ENCODE measurements around the gene CLDN3. TPM values are rescaled to one million over a fixed set of nuclear protein-coding genes. Genes with fewer than 3 reads are reported as not detected.
"Not testable (repeated sequence)": the region's sequence is repeated elsewhere in the genome, so short reads cannot be mapped to it uniquely, and the experiment has no call there.

Gene CLDN3, protein sequence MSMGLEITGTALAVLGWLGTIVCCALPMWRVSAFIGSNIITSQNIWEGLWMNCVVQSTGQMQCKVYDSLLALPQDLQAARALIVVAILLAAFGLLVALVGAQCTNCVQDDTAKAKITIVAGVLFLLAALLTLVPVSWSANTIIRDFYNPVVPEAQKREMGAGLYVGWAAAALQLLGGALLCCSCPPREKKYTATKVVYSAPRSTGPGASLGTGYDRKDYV
- total RNA-seq (2014; rRNA removed; shearing (Covaris generic)) = not detected in 2 replicates

DNA sequence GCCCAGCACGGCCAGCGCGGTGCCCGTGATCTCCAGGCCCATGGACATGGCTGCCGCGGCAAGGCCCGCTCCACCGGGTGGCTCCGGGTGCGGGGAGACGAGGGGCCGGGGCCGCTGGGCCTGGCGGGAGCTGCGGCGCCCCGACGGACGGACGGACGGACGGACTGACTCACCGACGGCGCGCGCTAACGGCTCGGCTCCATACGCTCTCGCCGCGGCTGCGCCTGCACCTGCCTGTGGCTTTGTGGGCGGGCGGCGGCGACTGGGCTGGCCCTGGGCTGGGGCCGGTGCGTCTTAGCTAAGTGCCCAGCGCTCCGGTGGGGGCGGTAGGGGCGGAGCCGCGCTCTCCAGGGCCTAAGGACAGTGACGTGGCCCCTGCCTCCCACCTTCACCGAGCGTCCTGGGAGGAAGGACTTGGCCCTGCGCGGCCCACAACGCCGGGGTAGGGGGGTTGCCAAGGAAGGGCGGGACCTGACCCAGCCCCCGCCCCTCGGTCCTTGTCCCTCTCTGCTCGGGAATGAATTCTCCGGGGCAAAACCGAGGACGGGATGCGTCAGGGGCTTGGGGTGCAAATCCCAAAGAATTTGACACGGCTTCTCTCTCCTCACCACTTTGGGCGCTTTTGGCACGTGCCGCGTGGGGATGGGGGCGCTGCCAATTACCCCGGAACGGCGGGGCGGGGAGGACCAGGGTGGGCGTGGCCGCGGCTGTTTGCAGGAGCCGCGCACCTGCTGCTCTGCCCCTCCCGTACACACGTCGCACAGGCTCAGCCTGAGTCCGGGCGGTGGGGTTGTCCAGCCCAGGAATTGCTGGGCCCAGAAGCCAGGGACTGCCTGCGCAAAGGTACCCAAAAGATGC lies at the start of gene CLDN3:
Gene CLDN3, minus strand, starts transcription at position 269 of the 858 bp plus-strand sequence. Its CDS starts 221 bp downstream, at position 48.
- no peak for DNase-seq (ENCODE audit: low read depth in 1 of 2, low spot score in 2 of 2)
- Histone ChIP-seq H3K4me3 (no peak within 1 kb of the TSS), H3K36me3 (no peaks in the 10 kb centered on the region), H3K9me3 (replicated peaks) (no peaks in the 10 kb centered on the region), H3K27ac (no peak within 1 kb of the TSS), H3K27me3 (replicated peaks) (peaks cover 39% of the 10 kb centered on the region), H3K4me1 (replicated peaks) (no peaks in the 10 kb centered on the region)

DNA sequence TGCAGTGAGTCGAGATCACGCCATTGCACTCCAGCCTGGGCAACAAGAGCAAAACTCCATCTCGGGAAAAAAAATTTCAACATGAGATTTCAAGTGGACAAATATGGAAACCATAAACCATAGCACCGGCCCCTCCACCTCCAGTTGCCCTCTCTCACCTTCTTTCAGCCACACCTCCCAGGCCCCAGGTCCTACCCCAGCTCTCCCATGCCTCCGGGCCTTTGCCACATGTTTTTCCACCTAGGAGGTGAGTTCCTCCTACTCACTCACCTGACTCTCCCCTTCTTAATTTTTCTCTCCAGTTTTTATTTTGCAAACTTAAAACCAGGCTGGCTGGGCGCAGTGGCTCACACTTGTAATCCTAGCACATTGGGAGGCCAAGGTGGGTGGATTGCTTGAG lies 47.1 kb upstream of the CLDN3 start:
- H3K36me3 ChIP-seq = no peaks in the 10 kb centered on the region
- H3K4me3 ChIP-seq = no peak overlapping the region
- H3K9me3 ChIP-seq (replicated peaks) = no peaks in the 10 kb centered on the region
- H3K27ac ChIP-seq = no peak overlapping the region
- H3K27me3 ChIP-seq (replicated peaks) = no peaks in the 10 kb centered on the region
- H3K4me1 ChIP-seq (replicated peaks) = peaks cover 8% of the 10 kb centered on the region
- DNase-seq (ENCODE audit: low read depth in 1 of 2, low spot score in 2 of 2) = no peak

DNA sequence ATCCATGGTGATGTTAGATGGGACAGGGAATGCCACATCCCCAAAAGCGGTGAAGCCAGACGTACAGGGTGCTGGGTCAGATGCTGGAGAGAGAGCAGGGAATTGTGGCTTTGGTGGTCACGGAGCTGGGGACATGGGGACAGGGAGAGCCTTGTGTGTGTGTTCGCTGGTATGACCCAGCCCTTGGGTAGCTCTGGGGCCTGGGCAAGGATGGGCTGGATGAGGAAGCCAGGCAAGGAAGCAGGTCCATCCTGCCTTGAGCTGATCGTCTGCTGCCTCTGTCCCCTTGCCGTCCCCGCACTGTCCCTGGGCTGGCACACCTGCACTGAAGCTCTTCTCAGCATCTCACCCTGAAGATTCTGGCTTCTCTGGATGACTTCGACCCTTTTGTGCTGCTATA lies 45.4 kb upstream of the CLDN3 start:
- Histone ChIP-seq H3K4me3 (no peak overlapping the region), H3K27ac (no peak overlapping the region), H3K27me3 (replicated peaks) (no peaks in the 10 kb centered on the region), H3K36me3 (no peaks in the 10 kb centered on the region), H3K9me3 (replicated peaks) (no peaks in the 10 kb centered on the region), H3K4me1 (replicated peaks) (no peaks in the 10 kb centered on the region)
- no peak for DNase-seq (ENCODE audit: low read depth in 1 of 2, low spot score in 2 of 2)

DNA sequence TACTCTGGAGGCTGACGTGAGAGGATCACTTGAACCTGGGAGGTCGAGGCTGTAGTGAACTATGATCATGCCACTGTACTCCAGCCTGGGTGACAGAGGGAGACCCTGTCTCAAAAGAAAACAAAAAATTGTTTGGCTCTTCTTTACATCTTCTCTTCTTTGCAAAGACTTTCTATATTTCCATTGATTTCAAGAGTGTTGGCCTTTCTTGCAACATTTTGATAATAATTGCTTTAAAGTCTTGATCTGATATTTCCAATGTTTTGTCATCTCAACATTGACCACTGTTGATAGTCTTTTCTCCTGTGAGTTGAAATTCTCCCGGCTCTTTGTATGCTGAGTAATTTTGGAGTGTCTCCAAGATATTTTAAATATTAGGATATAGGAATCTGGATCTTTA lies 42.9 kb upstream of the CLDN3 start:
- H3K4me3 ChIP-seq = no peak overlapping the region
- no peaks in the 10 kb centered on the region for H3K27me3 ChIP-seq (replicated peaks)
- no peaks in the 10 kb centered on the region for H3K4me1 ChIP-seq (replicated peaks)
- no peaks in the 10 kb centered on the region for H3K9me3 ChIP-seq (replicated peaks)
- H3K36me3 ChIP-seq = no peaks in the 10 kb centered on the region
- DNase-seq (ENCODE audit: low read depth in 1 of 2, low spot score in 2 of 2) = no peak
- no peak overlapping the region for H3K27ac ChIP-seq

DNA sequence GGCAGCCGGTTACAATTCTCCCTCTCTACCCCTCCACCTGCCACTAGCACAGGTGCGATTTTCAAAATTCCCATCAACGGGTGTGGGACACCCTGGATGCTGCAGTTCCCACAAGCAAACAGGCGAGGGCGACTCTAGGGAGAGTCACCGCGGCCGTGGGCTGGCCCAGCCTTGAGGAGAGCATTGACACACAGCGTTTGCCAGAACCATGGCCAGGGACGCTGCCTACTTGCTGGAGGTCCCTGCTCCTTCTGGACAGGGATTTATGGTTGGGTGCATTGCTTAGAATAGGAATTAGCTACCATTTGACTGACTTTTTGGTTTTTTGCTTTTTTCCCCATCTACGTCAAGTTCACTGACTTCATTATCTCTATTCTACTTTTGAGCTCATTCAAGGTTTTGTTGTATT lies 41.7 kb upstream of the CLDN3 start:
- DNase-seq (ENCODE audit: low read depth in 1 of 2, low spot score in 2 of 2) = peak; percentile 57 to 77
- H3K27me3 ChIP-seq (replicated peaks) = no peaks in the 10 kb centered on the region
- no peak overlapping the region for H3K4me3 ChIP-seq
- no peak overlapping the region for H3K27ac ChIP-seq
- H3K4me1 ChIP-seq (replicated peaks) = no peaks in the 10 kb centered on the region
- H3K36me3 ChIP-seq = no peaks in the 10 kb centered on the region
- H3K9me3 ChIP-seq (replicated peaks) = no peaks in the 10 kb centered on the region

DNA sequence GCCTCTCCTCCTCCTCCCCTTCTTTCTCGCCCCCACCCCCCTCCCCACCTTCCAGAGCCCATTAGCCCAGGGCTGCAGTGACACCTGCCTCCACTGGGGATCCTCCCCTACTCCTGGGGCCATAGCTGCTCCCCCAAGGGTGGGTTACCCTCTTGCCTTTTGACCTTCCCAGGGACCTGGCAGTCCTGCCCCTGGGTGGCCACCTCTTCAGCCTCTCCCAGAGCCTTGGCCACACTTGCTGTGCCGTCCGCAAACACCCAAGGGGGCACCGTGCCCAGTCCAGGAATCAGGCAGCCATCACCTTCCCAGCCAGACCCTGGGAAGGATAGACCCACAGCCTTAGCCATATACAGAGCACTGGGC lies 40.9 kb upstream of the CLDN3 start:
- Histone ChIP-seq H3K4me1 (replicated peaks) (no peaks in the 10 kb centered on the region), H3K9me3 (replicated peaks) (no peaks in the 10 kb centered on the region), H3K36me3 (no peaks in the 10 kb centered on the region), H3K27ac (no peak overlapping the region), H3K27me3 (replicated peaks) (no peaks in the 10 kb centered on the region), H3K4me3 (no peak overlapping the region)
- no peak for DNase-seq (ENCODE audit: low read depth in 1 of 2, low spot score in 2 of 2)

DNA sequence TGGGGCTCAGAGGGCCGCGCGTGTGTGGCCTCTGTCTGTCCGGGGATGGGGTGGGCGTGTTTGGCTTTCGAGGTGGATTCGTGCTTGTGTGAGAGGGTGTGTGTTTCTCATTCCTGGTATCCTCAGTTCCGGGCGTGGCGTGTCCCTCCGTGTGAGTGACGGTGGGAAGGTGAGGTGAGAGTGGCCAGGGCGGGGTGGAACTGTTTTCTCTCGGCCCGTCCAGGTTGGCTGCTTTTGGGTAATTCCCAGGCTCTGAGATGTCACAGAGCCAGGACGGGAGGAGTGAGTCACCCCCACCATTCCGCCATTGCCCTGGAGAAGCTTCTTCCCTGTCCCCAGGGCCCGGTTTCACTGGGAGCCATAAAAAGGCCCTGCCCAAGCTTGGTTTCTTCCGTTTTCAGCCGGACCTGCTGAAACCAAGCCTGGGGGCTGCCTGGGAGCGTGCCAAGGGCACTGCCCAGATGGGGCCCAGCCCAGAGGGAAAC lies 39.4 kb upstream of the CLDN3 start:
- Histone ChIP-seq H3K36me3 (no peaks in the 10 kb centered on the region), H3K27ac (no peak overlapping the region), H3K27me3 (replicated peaks) (no peaks in the 10 kb centered on the region), H3K4me3 (no peak overlapping the region), H3K9me3 (replicated peaks) (no peaks in the 10 kb centered on the region), H3K4me1 (replicated peaks) (no peaks in the 10 kb centered on the region)
- DNase-seq (ENCODE audit: low read depth in 1 of 2, low spot score in 2 of 2) = no peak

DNA sequence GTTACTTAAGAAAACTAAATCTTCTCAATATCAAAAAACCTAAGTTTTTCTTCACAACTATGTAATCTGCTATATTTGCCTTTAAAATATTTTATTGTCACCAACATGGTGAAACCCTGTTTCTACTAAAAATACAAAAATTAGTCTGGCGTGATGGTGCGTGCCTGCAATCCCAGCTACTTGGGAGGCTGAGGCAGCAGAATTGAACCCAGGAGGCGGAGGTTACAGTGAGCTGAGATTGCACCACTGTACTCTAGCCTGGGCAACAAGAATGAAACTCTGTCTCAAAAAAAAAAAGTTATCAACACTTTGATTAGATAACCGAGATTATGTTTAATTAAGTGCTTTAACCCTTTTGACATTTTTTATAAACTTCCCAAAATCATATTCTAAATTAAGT lies 32.4 kb upstream of the CLDN3 start:
- no peaks in the 10 kb centered on the region for H3K9me3 ChIP-seq (replicated peaks)
- no peaks in the 10 kb centered on the region for H3K36me3 ChIP-seq
- no peak for DNase-seq (ENCODE audit: low read depth in 1 of 2, low spot score in 2 of 2)
- no peak overlapping the region for H3K4me3 ChIP-seq
- no peak overlapping the region for H3K27ac ChIP-seq
- H3K27me3 ChIP-seq (replicated peaks) = no peaks in the 10 kb centered on the region; the same call in 1 of the 2 replicates
- H3K4me1 ChIP-seq (replicated peaks) = peaks cover 4% of the 10 kb centered on the region; the same call in 1 of the 2 replicates

DNA sequence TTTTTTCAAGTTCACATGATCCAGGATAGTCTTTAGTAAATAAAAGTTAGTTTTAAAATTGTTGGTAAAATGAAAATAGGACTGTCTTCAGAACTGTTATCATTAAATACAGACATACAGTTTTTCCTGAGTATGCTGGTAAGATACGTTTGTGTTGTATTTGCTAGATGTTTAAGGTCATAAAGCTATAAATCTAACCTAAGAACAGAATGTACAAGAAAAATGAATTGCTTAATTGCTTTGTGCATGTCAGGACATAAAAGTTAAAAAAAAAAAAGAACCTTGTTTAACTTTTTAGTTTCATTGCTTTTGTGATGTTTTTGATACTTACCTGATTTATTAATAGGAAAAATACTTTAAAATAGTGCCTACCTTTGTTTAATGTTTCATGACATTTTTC lies 31.5 kb upstream of the CLDN3 start:
- peaks cover 4% of the 10 kb centered on the region; the same call in 1 of the 2 replicates for H3K4me1 ChIP-seq (replicated peaks)
- H3K27me3 ChIP-seq (replicated peaks) = no peaks in the 10 kb centered on the region; the same call in 1 of the 2 replicates
- H3K9me3 ChIP-seq (replicated peaks) = no peaks in the 10 kb centered on the region
- DNase-seq (ENCODE audit: low read depth in 1 of 2, low spot score in 2 of 2) = no peak
- no peak overlapping the region for H3K4me3 ChIP-seq
- no peaks in the 10 kb centered on the region for H3K36me3 ChIP-seq
- no peak overlapping the region for H3K27ac ChIP-seq

DNA sequence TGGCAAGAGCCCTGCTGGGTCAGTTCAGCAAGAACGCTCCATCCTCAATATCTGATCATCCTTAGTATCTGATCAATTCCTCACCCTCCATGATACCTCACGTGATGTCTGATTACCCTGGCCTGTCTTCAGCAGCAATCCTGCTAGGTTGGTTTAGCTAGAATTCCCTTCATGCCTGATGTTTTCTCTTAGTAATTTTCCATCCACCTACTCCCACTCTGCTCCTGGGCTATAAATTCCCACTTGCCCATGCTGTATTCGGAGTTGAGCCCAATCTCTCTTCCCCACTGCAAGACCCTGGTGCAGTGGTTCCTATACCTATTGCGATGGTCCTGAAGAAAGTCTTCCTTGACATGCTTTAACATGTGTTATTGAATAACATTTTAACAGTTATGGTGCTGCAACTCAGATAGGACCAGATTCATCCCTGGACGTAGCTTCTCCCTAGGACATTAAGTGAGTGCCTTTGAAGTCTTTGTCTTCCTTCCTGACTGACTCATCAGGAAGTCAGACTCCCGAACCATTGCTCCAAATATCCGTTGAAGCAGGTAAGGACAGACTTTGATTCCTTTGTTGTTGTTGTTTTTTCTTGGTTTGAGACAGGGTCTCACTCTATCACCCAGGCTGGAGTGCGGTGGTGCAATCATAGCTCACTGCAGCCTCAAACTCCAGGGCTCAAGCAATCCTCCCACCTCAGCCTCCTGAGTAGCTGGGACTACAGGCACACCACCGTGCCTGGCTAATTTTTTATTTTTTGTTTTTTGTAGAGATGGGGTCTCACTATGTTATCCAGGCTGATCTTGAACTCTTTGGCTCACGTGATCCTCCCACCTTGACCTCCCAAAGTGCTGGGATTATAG lies 29.4 kb upstream of the CLDN3 start:
- no peaks in the 10 kb centered on the region; the same call in 1 of the 2 replicates for H3K27me3 ChIP-seq (replicated peaks)
- H3K4me1 ChIP-seq (replicated peaks) = peaks cover 4% of the 10 kb centered on the region; the same call in 1 of the 2 replicates
- no peak overlapping the region for H3K4me3 ChIP-seq
- no peak for DNase-seq (ENCODE audit: low read depth in 1 of 2, low spot score in 2 of 2)
- no peaks in the 10 kb centered on the region for H3K36me3 ChIP-seq
- no peaks in the 10 kb centered on the region for H3K9me3 ChIP-seq (replicated peaks)
- no peak overlapping the region for H3K27ac ChIP-seq

DNA sequence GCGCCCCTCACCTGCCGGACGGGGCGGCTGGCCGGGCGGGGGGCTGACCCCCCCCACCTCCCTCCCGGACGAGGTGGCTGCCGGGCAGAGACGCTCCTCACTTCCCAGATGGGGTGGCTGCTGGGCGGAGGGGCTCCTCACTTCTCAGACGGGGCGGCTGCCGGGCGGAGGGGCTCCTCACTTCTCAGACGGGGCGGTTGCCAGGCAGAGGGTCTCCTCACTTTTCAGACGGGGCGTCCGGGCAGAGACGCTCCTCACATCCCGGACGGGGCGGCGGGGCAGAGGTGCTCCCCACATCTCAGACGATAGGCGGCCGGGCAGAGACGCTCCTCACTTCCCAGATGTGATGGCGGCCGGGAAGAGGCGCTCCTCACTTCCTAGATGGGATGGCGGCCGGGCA lies 27.1 kb upstream of the CLDN3 start:
- DNase-seq (ENCODE audit: low read depth in 1 of 2, low spot score in 2 of 2); H3K27ac ChIP-seq; H3K27me3 ChIP-seq (replicated peaks); H3K9me3 ChIP-seq (replicated peaks); H3K4me1 ChIP-seq (replicated peaks); H3K4me3 ChIP-seq; H3K36me3 ChIP-seq: not testable (repeated sequence)

DNA sequence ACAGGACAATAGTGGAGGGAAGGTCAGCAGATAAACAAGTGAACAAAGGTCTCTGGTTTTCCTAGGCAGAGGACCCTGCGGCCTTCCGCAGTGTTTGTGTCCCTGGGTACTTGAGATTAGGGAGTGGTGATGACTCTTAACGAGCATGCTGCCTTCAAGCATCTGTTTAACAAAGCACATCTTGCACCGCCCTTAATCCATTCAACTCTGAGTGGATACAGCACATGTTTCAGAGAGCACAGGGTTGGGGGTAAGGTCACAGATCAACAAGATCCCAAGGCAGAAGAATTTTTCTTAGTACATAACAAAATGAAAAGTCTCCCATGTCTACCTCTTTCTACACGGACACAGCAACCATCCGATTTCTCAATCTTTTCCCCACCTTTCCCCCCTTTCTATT lies 26.6 kb upstream of the CLDN3 start:
- not testable (repeated sequence) for H3K27me3 ChIP-seq (replicated peaks); H3K4me1 ChIP-seq (replicated peaks); H3K36me3 ChIP-seq; DNase-seq (ENCODE audit: low read depth in 1 of 2, low spot score in 2 of 2); H3K9me3 ChIP-seq (replicated peaks); H3K27ac ChIP-seq; H3K4me3 ChIP-seq

DNA sequence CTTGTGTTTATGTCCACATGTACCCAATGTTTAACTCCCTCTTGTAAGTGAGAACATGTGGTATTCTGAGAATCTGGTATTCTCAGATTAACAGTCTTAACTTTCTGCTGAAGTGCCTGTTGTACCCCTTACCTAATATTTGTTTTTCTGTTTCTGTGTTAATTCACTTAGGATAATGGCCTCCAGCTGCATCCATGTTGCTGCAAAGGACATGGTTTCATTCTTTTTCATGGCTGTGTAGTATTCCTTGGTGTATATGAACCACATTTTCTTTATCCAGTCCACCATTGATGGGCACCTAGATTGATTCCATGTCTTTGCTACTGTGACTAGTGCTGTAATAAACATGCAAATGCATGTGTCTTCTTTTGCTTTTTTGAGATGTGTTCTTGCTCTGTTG lies 25.1 kb upstream of the CLDN3 start:
- H3K4me3 ChIP-seq; H3K27ac ChIP-seq; H3K4me1 ChIP-seq (replicated peaks); H3K27me3 ChIP-seq (replicated peaks); DNase-seq (ENCODE audit: low read depth in 1 of 2, low spot score in 2 of 2); H3K36me3 ChIP-seq; H3K9me3 ChIP-seq (replicated peaks): not testable (repeated sequence)
